Kidney capillary endothelial cell (primary cell): Measurements from ENCODE around the gene CARD18.

ENCODE experiments used
- DNase-seq: peaks from one replicate; pipeline ENCODE4 v3.0.0-alpha.2; 2018; ENCODE audit warnings: low spot score

CARD18 gene, protein sequence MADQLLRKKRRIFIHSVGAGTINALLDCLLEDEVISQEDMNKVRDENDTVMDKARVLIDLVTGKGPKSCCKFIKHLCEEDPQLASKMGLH

DNA sequence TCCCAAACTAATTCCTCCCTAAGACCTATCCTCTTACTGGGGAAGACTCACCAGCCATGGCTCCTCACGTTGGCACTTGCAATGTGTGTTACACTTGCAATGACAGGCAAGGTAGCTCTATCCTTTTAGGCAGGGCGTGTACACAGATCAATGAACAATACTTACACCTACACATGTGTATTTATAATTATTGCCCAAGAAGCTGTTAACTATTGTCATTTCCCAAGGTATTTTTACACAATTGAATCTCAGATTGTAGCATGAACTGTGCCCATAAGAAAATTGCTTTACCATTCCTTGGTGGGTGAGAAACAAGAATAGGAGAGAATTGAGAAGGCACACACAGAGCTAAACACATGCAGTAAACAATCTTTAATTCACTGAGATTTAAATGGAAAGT is at the start of gene CARD18:
TSS of gene CARD18 (minus strand) at position 101 of the 400 bp plus-strand sequence. CDS start at position 58, 43 bp downstream.
- DNase-seq = no peak

DNA sequence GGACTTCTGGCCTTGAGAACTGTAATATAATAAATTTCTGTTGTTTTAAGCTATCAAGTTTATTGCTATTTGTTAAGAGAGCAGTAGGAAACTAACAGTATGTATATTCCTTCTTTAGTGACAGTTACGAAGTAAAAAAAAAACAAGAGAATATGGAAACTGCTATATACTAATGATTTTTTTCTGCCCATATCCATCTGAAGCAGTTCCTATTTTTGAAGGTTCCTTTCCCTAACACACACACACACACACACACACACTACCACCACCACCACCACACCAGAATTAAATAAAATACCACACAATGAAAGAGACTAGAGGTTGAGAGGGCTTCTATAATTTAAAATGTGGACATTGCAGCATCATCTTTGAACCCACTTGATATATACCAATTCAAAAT is 44.4 kb upstream of the CARD18 start:
- DNase-seq = no peak

DNA sequence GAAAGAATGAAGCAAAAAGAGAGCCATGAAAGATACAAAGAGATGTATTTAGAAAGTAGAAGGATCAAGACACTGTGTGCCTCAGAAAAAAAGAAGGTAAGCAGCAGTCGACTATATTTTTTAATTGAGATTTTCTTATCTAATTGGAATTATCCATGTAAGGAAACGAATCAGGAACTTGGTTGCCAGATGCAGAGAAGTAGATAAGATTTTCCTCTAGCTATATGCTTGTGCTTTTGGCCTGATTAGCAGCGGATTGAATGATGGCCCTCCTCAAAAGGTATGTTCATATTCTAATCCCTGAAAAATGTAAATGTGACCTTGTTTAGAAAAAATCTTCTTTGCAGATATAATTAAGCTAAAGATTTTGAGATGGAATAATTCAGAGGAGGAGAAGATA is 43.9 kb upstream of the CARD18 start:
- no peak for DNase-seq

DNA sequence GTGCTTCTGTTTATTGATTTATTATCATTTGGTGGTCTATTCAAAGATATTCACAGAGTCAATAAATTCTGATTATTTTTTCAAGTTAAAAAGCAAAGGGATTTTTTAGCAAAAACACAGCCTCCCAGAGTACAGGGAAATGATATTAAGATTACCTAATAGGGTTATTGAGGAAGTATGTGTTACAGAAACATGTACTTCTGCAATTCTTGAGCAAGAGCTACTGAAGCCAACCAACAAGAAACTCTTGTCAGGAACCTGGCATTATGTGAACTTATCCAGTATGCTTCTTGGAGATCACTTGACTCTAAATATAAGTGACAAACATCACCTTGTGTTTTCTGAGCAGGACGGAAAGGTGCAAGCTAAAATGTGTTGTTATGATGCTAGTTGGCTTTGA is 42.0 kb upstream of the CARD18 start:
- no peak for DNase-seq

DNA sequence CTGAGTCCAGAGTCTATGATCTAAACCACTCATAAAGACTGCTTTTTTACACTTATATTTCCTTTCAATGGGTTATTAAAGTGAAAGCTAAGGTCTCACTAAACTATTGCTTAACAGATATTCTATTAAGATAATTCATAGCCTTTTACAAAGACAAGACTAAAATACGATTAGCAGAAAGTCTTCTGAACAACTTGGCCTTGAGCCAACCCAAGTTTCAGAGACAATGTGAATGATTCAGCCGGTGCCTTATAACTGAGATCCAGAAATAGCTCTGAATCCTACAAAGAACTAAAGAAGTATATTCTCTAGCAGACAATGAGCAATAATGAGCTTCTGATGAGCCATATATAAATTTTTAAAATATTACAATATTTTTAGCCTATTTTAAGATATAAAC is 41.5 kb upstream of the CARD18 start:
- DNase-seq = peak; percentile 94

DNA sequence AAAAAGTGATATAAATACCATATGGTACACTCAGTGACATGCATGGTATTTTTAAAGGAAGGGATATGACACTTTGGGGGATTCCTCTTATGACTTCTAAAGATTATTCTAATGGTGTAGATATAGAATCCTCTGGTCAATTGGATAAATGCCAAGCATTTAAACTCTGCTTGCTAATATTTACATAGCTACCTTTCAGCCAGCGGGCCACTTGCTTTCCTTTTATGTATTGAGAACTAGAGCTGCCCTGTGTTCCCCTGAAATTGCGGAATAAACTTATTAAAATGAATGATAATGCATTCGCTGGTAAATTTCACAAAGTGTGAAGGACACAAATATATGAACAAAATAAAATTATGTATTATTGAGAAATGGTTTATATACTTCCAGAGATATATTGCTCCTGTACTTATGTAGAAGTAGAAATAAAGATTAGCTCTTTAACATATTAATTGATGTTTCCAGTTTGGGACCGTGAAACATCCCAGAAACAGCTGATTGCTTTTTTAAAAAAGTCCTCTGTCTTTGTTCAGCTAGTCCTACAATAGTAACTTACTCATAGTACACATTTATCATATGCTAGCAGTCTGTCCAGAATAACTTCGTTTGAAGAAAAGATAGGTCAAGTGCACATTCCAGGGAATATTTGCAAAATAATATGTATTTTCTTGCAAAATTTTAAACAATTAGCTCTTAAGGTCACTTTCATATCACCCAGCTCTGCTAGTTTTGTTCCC is 40.1 kb upstream of the CARD18 start:
- DNase-seq = no peak

DNA sequence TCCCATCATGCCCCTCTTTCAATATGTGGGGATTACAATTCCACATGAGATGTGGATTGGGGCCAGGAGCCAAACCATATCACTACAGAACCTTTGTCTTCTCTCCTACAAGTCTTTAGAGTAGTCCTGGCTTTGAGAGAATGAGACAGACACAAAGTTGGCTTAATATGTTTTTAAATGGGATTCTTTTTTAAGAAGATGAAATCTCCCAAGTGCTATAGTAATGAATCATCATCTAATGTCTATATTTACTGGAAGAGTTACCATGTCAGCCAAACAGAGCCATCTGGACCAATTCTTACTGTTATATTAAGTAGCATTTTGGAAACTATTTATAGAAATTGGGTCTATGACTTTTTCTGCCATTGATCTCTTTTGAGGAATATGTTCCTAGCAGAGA is 38.1 kb upstream of the CARD18 start:
- no peak for DNase-seq

DNA sequence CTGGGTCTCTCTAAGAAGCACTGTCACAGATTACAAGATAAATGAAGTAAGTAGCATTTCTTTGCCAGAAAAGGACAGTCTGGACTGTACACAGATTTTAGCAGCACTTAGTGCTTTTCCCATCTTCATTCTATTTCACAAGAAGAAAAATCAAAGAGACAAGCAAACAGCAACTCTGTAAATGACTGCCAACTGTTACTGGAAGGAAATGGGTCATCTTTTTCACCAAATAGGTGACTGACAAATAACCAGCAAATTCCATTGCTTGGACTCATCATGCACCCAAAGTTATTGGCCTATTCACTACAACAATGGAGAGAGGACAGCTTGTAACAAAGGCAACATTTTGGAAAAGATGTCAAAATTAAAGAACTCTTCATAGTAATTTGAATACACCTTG is 28.9 kb upstream of the CARD18 start:
- peak; percentile 63 for DNase-seq

DNA sequence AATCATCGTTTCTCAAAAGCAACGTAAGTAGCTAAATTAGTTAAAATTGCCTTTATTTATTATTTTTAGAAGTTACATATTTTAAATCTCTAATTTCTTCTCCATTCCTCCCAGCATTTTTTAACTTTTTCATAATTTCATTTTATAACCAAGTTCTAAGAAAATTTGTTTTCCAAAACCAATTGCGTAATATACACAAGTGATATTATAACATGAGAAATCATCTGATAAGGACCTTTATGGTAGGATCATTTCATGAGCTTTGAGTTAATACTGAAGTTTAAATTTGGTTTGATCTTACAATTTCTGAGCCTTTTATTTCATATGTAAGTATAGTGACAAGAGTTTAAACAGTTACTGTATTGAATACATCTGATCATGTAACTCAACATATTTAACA is 27.7 kb upstream of the CARD18 start:
- DNase-seq = no peak

DNA sequence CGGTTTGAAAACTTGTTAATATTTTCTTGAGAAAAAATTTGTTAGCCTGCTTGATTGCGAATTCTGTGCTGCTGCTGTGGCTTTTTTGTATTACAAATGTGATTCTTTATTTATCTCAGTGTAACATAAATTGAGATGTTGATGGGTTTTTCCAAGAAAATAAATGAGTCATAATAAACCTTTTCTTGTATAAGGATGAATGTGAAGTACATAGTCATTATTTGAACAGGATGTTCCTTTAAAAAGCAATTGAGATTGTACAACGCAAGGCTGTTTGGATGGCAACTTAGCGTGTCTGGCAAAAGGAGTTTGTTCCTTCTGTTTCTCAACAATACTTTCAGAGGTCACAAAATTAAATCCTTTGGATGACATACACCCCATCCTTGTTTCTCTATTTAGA is 24.6 kb upstream of the CARD18 start:
- DNase-seq = no peak

DNA sequence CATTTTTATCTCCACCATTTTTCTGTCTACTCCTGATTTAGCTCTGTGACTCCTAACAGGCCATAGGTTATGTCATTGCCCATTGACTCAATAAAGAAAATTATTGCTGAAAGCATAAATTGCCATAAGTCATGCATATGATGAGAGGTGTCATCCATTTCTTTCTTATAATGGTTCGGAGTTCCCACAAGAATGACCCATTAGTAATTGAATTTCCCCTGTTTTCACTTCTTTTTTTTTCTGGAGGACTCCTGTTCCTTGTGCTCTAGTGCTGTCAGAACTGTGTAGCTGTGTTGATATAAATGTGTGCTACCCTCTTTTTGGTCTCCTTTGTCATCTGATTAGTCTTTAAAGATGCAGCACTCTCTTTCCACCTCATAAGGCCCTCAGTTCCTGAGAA is 22.9 kb upstream of the CARD18 start:
- no peak for DNase-seq

DNA sequence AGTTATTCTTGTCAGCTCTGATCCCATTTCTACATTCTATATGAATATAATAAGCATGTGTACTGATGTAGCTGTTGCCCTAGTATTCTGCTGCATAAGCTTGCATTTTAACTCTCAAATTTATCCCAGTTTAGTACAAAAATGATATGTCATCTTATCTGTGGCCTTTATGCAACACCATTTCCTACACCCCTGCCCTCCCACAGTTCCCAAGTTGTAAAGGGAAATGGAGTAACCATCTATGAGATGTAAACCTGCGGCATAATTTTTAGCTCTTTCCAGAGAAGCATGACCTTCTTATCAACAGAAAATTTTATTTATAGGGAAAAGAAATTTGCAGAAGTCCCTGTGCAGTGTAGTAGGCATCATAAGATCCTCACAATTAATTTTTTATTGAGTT is 18.9 kb upstream of the CARD18 start:
- DNase-seq = no peak

DNA sequence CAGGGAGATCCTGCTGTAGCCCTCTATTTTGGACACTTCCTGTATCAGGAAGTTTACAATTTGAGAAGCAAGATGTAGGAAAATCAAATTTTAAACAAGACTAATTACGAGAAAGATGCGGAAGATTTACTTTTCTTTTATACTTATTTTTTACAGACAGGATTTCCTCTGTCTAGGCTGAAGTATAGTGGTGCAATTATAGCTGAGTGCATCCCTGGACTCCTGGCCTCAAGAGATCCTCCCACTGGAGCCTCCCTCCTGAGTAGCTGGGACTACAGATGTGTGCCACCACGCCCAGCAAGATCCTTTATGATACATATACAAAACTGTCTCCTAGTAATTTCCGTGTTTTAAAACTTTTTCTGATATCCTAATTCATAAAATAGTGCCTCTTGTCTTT is 17.2 kb upstream of the CARD18 start:
- no peak for DNase-seq

DNA sequence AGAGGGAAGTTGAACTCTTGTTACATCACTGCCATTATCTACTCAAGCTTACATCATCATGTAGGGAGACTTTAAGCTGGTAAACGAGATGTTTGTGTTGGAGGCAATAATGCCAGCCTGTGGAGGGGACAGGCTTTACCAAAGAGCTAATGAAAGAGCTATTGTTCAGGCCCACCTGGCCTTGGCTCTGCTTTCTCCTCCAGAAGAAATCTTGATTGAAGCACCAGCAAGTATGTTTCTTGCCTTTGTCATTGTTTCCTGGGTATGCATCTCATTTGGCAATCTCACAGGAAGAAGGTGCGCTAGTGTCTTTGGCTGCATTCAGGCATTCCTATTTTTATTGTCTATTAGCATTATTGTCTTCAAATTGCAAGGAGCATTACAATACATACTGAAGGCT is 16.7 kb upstream of the CARD18 start:
- peak; percentile 14 for DNase-seq

DNA sequence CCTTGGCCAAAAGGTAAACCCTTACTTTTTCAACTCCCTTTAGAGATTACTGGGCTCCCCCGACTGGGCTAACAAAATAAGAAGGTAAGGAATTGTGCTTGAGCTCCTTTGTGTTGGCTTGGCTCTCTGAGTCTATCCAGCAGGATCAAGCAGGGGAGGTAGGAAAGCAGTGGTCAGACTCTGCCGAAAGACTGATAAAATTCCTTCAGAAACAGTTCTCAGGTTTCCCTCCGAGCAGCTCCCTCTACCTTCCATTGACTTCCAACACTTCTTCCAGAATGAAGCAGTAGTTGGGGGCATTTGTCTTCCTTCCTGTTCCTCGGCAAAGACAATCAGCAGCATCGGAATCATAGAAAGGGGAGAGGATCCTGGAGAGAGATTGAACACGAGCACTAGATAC is 16.1 kb upstream of the CARD18 start:
- DNase-seq = no peak

DNA sequence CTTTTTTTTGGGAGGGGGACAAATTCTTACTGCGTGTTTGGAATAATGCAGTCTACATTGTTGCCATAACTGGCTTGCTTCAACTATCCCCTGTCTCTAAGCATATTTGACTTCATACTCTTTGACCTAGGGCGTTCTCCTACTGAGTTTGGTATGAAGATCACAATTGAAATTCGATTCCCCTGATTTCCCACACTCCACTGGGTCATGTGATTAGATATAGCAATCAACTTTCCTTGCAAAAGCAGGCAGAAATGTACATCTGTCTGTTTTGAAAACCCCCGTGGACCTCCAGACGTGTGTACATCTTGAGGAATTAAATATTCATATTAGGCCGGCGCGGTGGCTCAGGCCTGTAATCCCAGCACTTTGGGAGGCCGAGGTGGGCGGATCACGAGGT is 13.8 kb upstream of the CARD18 start:
- DNase-seq = no peak

DNA sequence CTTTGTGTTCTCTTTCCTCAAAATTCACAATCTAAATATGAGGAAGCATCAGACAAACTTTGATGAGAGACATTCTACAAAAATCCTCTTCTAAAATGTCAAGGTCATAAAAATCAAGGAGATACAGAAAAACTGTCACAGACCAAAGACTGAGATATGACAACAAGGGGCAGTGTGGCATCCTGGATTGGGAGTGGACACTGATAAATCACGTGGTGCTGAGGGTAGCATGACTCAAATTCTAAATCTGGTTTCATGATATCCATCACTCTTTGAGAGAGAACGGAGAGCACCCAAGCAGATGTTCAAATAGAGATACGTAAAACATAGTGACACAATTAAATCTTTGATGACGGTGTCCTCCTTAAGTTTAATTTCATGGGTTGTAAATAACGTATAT is 13.0 kb upstream of the CARD18 start:
- DNase-seq = no peak

DNA sequence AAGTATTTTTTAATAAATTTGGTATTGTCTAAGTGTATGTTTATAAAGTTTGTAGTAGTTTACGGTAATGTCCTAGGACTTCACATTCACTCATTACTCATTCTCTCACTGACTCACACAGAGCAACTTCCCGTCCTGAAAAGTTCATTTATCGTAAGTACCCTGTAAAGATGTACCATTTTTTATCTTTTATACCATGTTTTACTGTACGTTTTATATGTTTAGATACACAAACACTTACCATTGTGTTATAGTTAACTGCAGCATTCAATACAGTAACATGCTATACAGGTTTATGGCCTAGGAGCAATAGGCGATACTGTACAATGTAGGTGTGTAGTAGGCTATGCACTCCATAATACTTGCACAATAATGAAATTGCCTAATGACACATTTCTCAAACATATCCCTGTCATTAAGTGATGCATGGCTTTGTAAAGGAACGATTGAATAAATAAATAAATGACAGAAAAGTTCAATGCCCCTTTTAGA is 12.5 kb upstream of the CARD18 start:
- no peak for DNase-seq

DNA sequence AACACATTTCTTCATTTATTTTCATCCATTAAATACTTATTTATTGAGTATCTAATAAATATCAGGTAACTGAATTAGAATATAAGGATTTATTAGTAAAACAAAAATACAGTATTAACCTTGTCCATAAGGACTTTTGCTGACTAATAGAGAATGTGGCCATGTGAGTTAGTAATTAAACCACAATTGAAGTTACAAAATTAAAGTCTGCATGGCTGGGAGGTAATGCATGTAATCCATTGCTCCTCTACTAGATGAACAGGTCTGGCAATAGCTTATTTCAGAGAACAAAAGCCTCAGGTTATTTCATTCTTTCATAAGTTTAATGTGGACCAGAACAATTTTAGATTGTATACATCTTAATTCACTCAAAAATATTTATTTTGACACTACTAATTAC is 9.9 kb upstream of the CARD18 start:
- no peak for DNase-seq

DNA sequence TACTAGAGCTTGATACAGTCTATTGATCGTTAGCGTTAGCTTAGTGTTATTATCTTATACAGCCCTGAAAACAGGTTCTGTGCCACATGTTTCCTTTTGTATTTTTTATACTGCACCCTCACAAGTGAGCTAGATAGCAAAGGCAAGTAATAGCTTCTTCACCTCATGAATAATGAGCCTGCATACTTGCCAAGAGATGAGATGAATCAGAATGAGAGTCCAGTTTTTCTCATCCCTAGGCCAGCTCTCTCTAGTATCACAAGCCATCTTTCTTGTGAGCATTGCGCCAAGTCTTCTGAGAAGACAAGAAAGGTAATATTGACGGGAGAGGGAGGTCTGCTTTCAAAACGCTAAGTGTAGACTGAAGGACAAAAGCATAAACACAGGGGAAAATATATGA is 8.7 kb upstream of the CARD18 start:
- DNase-seq = no peak

DNA sequence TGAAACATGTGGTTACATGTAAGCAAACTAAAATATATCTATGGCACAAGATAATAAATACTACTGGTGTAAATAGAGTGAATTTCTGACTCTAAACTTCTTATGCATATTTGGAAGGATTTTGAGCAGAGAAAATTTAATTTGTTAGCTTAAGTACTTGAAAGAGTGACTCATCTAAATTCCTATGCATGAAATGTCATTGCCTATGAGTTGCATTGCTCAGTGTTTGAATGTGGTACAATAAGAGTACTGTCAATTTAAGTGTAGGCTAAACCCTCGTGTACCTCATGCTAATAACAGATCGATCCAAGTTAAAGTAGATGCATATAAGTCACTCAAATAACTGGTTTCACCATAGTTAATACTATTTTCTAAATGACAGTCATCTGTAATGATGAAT is 5.3 kb upstream of the CARD18 start:
- peak; percentile 30 for DNase-seq

DNA sequence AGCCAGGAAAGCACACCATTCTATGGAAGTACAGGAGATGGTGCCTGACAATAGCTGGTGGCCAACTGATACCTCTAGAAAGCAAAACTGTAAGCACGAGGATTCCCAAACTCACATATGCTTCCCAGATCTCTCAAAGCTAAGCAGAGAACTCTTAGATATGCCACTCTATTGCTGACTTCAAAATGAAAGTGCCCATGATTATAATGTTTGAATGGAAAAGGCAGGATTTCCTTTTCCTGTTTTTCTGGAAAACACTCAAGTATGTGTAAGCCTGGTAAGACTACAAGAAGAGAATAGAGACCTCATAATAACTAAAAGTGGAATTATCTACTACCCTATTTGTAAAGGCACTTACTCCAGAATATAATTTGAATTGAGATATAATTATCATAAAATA is 2.6 kb upstream of the CARD18 start:
- peak; percentile 58 for DNase-seq

DNA sequence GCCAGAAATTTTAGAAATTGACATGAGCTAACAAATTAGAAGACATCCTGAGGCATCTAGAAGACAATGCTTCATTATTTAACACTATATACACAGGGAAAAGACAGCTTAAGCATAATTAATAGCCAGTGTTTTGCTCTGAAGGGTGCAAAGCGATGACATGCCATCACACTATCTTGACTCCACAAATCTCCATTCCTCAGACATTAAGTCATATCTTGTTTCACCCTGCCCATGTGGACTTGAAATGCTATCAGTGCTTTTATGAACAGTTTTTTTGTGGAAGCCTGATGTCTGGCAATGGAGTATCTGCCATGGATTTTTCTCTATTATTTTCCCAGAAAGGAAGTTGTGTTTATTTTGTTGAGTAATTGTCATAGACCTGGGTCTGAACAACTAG is 2.3 kb downstream of the CARD18 start:
- no peak for DNase-seq

DNA sequence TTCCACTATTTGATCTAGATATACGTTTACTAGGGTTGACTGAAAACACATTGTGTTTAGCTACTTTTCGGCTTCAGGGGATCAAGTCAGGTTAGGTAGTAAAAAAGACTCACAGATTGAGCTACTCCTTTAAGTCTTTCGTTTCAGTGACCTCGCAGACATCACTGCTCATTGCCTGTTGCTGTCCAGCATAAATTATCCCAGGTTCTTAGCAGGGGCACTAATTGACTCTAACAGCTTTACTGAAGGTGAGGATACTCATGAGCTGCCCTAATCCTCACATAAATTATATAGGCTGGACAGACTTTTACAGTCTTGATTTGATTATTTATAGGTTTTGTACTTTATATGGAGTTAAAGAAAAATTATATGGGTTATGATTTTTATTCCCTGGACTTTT is 3.7 kb downstream of the CARD18 start:
- DNase-seq = no peak
